H1 (cell line): ENCODE data around the gene IL5RA. TPM values are rescaled to one million over a fixed set of nuclear protein-coding genes. Genes with fewer than 3 reads are reported as not detected.

Source experiments
- CHD1 ChIP-seq: IDR thresholded peaks from 2 replicates; pipeline ENCODE4 v1.6.1; 2012; ENCODE audit warnings: low read depth, low read length, improper control_type of control experiment
- E2F6 ChIP-seq: IDR thresholded peaks from 2 replicates; pipeline ENCODE4 v1.6.1; 2012; ENCODE audit warnings: inconsistent platforms
- FOSL1 ChIP-seq: IDR thresholded peaks from 2 replicates; pipeline ENCODE4 v1.6.1; 2011; ENCODE audit warnings: mild to moderate bottlenecking, low read depth, low read length, moderate library complexity; ENCODE audit not compliant: insufficient read depth
- JUN ChIP-seq: IDR thresholded peaks from 2 replicates; pipeline ENCODE4 v1.6.1; 2011; ENCODE audit warnings: low read depth, mild to moderate bottlenecking, improper control_type of control experiment, low read length
- SIX5 ChIP-seq: IDR thresholded peaks from 2 replicates; pipeline ENCODE4 v1.6.1; 2011; ENCODE audit warnings: mild to moderate bottlenecking, low read depth, low read length
- SUZ12 ChIP-seq: fragments of 200-600 bp; sonication (generic); IDR thresholded peaks from 2 replicates; pipeline ENCODE4 v1.6.1; 2012; ENCODE audit warnings: mild to moderate bottlenecking, inconsistent platforms, low read length, moderate library complexity, mixed read lengths
- polyA plus RNA-seq, 7 experiments: library from polyadenylated mRNA; depleted of rRNA in 3 of 7; stranded (reverse) in 5 of 7; unstranded in 2 of 7; fragments of >200 nt in 5 of 7; fragments of 200-250 nt in 2 of 7; gene quantifications; 1 replicate in 5 of 7; 2 replicates in 1 of 7; 4 replicates in 1 of 7; pipeline versions ENCODE4 v1.2.1 to v1.2.3, GENCODE V29; 2011 to 2013; ENCODE audit warnings: missing spikeins in 2 of 7, mixed read lengths in 2 of 7
- total RNA-seq: library from RNA; stranded (reverse); fragmentation: NEBNext Ultra II Directional; extraction: Animal tissue kit (Norgen Biotek cat#: 25700); gene quantifications from 2 replicates; pipeline ENCODE4 v1.2.1, GENCODE V29; 2021

IL5RA gene
- total and polyA plus RNA-seq, 2 of the 8 experiments (the other 6 are each of a cell fraction or from before 2014, with no cell fraction given): not detected

GRCh38 chr3:3084890-3085289 is 25.3 kb downstream of the IL5RA start (continued):
- TF ChIP-seq SUZ12 (no peak), SIX5 (no peak), JUN (no peak), CHD1 (no peak), E2F6 (no peak), FOSL1 (no peak)
